ENCODE results near the gene EWSR1.

The EWSR1 gene

GRCh38 chr22:29269731-29270474 lies 1.8 kb downstream of the EWSR1 start:
- DNase-seq = no peak

GRCh38 chr22:29270475-29271271 lies 2.6 kb downstream of the EWSR1 start:
- DNase-seq = no peak

DNA sequence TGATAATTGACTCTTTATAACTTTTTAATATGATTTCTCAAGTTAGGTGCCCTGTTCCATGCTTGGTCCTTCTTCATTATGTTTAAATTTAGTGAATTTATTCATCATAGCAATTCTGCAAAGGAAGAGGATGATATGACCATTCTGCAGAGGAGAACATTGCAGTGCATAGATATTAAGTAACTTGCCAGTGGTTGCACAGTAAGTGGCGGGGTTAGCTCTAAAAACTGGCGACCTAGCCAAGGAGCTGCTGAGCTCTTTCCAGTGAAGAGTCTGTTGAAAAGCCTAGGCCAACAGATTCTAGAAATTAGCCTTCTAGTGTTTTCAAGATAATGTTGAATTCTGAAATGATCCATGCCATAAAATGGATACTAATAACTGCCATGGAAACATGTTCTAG lies 4.6 kb downstream of the EWSR1 start:
- no peak for DNase-seq

GRCh38 chr22:29275167-29275566 lies 7.1 kb downstream of the EWSR1 start:
- no peak for DNase-seq

DNA sequence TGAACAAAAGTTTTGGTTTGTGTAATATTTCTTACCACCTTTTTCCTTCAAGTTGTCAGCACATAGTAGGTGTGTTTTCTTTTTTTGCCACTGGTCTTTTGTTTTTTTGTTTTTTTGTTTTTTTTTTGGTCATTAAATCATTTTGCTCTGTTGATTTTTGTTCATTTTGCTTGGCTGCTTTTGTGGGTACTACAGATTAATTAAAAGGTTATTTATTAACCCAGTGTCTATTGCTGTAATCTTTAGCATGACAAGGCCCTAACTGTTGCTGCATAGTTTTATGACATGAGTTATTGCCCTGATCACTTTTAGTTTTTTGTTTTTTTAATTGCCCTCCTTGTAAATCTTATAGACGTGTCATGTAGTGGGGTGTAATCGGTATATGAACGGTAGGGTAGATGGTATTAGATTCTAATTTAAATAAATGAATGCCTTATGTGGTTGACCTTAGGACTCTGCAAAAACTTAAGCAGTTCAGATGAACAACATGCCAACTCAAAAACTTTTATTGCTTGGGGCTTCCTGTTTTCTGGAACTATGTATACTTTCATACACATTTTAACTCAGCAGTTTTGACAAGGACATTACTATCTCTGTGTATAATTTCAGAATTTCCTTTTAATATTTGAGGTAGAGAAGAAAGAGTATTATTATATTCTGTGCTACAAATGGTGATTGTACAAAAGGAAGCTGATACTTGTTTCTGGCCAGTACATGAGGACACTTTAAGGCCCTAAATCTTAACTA lies 7.9 kb downstream of the EWSR1 start:
- no peak for DNase-seq

- DNase-seq = no peak
These were observed 9.9 kb downstream of the EWSR1 start for GRCh38 chr22:29277927-29278326.

- no peak for DNase-seq
These were observed 16.1 kb downstream of the EWSR1 start for GRCh38 chr22:29284196-29284595.

- DNase-seq = no peak
These were observed 20.8 kb downstream of the EWSR1 start for GRCh38 chr22:29288837-29289236.

- DNase-seq = no peak
These were observed 22.0 kb downstream of the EWSR1 start for GRCh38 chr22:29290061-29290460.

DNA sequence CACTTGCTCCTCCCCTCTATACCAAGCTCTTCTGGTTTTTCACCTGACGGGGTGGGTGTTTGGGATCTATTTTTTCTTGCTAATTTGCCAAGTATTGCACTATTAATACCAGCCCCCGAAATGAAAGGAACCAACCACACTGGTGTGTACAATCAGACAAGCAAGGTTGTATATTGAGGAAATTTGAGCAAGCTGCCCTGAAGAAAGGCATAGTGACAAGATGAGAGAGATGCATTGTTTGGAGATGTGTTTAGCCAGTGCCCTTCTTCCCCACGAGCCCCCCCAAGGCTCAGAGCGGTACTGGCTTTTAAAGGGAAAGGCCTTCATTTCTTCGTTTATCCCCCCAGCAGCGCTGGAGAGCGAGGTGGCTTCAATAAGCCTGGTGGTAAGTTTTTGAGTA lies 23.1 kb downstream of the EWSR1 start:
- no peak for DNase-seq

DNA sequence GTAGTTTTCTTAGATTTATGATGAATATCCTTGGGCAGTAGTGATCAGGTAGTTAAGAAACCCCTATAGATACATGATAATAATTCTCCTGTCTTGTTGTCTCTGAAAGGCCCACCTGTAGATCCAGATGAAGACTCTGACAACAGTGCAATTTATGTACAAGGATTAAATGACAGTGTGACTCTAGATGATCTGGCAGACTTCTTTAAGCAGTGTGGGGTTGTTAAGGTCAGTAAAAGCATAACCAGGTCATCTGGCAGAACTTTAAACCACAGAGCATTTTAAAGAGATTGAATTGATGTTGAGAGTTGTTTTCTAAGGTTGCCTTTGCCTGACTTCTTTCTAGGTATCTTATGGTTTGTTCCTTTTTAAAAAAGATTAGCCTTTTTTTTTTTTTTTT lies 24.3 kb downstream of the EWSR1 start:
- no peak for DNase-seq

DNA sequence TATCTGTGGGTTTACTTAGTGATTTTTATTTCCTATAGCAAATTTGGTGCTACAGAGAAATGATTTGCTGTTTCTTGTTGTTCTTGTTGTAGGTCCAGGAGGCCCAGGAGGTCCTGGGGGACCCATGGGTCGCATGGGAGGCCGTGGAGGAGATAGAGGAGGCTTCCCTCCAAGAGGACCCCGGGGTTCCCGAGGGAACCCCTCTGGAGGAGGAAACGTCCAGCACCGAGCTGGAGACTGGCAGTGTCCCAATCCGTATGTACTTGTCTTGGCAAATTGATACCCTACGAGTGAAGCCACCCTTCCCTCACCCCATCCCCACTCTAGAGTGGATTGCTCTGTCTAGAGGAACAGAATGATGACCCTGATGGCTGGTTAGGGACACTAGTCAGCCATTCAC lies 30.6 kb downstream of the EWSR1 start:
- DNase-seq = no peak

DNA sequence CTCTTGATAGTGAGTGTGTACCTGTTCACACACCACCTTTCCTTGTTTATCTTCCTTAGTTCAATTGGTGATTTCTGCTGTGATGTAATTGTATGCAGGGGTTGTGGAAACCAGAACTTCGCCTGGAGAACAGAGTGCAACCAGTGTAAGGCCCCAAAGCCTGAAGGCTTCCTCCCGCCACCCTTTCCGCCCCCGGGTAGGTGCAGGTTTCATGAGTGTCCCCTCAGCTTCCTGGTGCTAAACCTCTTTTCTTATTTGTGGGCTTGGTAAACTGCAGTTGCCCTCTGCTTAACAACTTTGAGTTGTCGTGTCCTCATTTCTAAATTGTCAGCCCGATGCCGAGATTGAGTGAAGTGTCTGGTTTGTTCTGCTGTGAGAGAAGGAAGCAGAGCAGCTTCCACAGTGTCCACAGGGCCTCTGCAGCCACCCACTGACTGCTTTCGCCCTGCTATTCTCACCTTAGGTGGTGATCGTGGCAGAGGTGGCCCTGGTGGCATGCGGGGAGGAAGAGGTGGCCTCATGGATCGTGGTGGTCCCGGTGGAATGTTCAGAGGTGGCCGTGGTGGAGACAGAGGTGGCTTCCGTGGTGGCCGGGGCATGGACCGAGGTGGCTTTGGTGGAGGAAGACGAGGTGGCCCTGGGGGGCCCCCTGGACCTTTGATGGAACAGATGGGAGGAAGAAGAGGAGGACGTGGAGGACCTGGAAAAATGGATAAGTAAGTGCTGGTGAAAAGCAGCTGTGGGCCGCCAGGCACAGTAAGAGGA lies 31.2 kb downstream of the EWSR1 start:
- no peak for DNase-seq

DNA sequence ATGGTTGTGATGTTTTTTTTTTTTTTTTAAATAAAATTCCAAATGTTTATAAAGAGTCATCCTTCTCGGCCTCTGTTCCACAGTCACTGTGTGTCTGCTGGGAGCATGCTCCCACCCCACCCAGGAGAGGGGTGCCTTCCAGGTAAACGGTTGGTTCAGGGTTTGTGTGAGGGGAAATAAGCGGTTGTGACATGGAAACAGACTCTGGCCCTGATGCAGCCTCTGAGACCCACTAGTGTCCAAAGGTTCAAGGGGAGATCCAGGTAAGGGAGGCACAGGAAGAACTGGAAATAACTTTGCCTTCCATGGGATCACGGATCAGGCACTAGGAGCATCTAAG lies 32.4 kb downstream of the EWSR1 start:
- no peak for DNase-seq

GRCh38 chr22:29300807-29301601 lies 32.9 kb downstream of the EWSR1 start:
- no peak for DNase-seq

DNA sequence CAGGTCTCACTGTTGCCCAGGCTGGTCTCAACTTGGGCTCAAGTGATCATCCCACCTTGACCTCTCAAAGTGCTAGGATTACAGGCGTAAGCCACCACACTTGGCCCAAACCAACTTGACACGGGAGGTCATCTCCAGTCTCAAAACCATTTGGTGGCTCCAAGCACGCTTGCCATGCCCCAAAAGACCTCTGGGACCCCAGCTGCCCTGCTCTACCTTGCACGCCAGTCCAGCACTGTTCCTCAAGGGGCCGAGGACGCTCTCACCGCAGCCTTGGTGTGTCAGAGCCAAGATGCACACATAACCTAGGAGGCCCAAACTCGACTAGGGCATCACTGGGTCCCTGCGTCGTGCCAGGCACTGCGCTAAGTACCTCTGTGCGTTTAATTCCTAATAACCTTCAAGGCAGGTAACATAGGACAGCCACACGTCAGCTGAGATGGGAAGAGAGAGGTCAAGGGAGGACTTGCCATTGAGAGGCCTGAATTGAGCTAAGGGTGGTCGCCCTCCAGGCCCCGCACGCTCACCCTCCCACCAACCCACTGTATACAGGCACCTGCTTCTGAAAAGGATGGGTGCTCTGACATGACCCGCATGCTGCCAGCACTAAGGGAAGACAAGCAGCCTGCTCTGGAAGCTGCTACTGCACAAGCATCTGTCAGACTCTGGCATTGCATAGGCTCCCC lies 33.8 kb downstream of the EWSR1 start:
- no peak for DNase-seq

- no peak for DNase-seq
These were observed 34.3 kb downstream of the EWSR1 start for GRCh38 chr22:29302402-29302680.

GRCh38 chr22:29302681-29303465 lies 34.8 kb downstream of the EWSR1 start:
- DNase-seq = no peak

GRCh38 chr22:29305836-29306174 lies 37.7 kb downstream of the EWSR1 start:
- DNase-seq = no peak

DNA sequence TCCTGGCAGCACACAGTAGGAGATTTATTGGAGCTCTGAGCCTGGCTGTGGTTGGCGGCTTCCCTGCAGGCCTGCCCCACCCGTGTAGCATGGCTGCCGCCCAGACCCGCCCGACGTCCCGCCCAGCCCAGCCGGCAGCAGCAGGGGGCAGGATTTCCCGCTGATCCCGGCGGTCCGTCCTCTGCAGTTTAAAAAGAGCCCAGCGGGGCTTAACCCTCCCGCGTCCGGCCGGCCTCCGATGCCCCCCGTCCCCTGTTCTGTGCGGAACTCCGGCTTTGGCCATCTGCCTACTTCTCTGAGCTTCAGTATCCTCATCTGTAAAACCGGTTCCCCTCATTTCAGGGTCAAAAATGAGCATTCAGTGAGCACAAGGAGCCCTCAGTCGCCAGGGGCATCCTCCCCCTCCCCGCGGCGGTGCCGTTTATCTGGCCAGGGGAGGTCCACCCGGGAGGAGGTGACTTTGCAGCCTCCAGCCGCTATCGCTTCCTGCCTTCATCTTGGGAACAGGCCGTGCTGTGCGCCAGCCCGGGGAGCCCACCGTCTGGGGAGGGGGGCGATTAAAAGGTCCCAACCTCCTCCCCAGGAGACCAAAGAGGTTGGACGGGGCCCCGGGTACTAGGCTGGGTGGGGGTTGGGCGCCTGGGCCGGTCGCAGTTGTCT lies 38.2 kb downstream of the EWSR1 start, which contains the start of gene GAS2L1:
Gene GAS2L1, plus strand, starts transcription at position 476 of the 660 bp plus-strand sequence. CDS start 1,456 bp downstream, outside the sequence.
- DNase-seq = peak; percentile 64 to 76
